OCI-LY1 (cell line): Measurements from ENCODE around the gene BTBD9.
A peak's percentile ranks its signal among the peaks of the same experiment; 100 is the strongest.

Experiments
- H2AFZ ChIP-seq: fragments of 200-600 bp; sonication (generic), shearing (Covaris generic); 2 replicates; pipeline ENCODE4 v1.6.0; 2014; ENCODE audit warnings: antibody characterized with exemption, mild to moderate bottlenecking, low read length
- H3F3A ChIP-seq: fragments of 200-600 bp; sonication (generic), shearing (Covaris generic); 2 replicates; pipeline ENCODE4 v1.6.0; 2014; ENCODE audit warnings: mild to moderate bottlenecking, antibody characterized with exemption, low read length, moderate library complexity; ENCODE audit not compliant: insufficient read depth
- H3K27ac ChIP-seq: fragments of 200-600 bp; sonication (generic); 2 replicates; pipeline ENCODE4 v1.5.1; 2014; ENCODE audit warnings: low read length, mixed run types, mild to moderate bottlenecking, low read depth; ENCODE audit not compliant: poor library complexity, severe bottlenecking
- H3K27me3 ChIP-seq: fragments of 200-600 bp; sonication (generic); 2 replicates; pipeline ENCODE4 v1.6.0; 2014; ENCODE audit warnings: antibody characterized with exemption, mild to moderate bottlenecking, low read length, moderate library complexity; ENCODE audit not compliant: insufficient read depth
- H3K36me3 ChIP-seq: fragments of 200-600 bp; sonication (generic); 2 replicates; pipeline ENCODE4 v1.6.1; 2014; ENCODE audit warnings: mild to moderate bottlenecking, antibody characterized with exemption, low read length, moderate library complexity, mixed read lengths; ENCODE audit not compliant: insufficient read depth
- H3K4me1 ChIP-seq: fragments of 200-600 bp; sonication (generic); 2 replicates; pipeline ENCODE4 v1.5.1; 2014; ENCODE audit warnings: mild to moderate bottlenecking, low read length, moderate library complexity; ENCODE audit not compliant: insufficient read depth, severe bottlenecking
- H3K4me2 ChIP-seq: fragments of 200-600 bp; sonication (generic), shearing (Covaris generic); 2 replicates; pipeline ENCODE4 v1.6.1; 2014; ENCODE audit warnings: low read length
- H3K4me3 ChIP-seq: fragments of 200-600 bp; sonication (generic); 2 replicates; pipeline ENCODE4 v1.5.1; 2014; ENCODE audit warnings: low read length, low read depth, mild to moderate bottlenecking, mixed read lengths; ENCODE audit not compliant: poor library complexity, severe bottlenecking
- H3K79me2 ChIP-seq: fragments of 200-600 bp; shearing (Covaris generic); 2 replicates; pipeline ENCODE4 v1.6.1; 2016; ENCODE audit warnings: mixed run types, low read length, mixed read lengths; ENCODE audit not compliant: insufficient read depth
- H3K9ac ChIP-seq: fragments of 200-600 bp; sonication (generic), shearing (Covaris generic); 2 replicates; pipeline ENCODE4 v1.6.1; 2014; ENCODE audit warnings: mild to moderate bottlenecking, low read length, mixed read lengths
- H3K9me2 ChIP-seq: fragments of 200-600 bp; sonication (generic), shearing (Covaris generic); 2 replicates; pipeline ENCODE4 v1.6.1; 2014; ENCODE audit warnings: low read depth, mild to moderate bottlenecking, low read length, mixed read lengths
- H3K9me3 ChIP-seq: fragments of 200-600 bp; shearing (Covaris generic); 2 replicates; pipeline ENCODE4 v1.6.1; 2014; ENCODE audit warnings: low read length, mixed read lengths
- H4K20me1 ChIP-seq: fragments of 200-600 bp; sonication (generic), shearing (Covaris generic); 2 replicates; pipeline ENCODE4 v1.6.0; 2016; ENCODE audit warnings: mild to moderate bottlenecking, low read length; ENCODE audit not compliant: insufficient read depth
- CTCF ChIP-seq: fragments of 200-600 bp; sonication (generic), shearing (Covaris generic); IDR thresholded peaks from 2 replicates; pipeline ENCODE4 v1.5.1; 2017; ENCODE audit warnings: mild to moderate bottlenecking, antibody characterized with exemption, low read length, moderate library complexity, mixed read lengths
- EZH2 ChIP-seq: fragments of 200-600 bp; sonication (generic), shearing (Covaris generic); IDR thresholded peaks from 2 replicates; pipeline ENCODE4 v1.8.0; 2017; ENCODE audit warnings: borderline replicate concordance, mixed run types, mild to moderate bottlenecking, antibody characterized with exemption, low read length, moderate library complexity, mixed read lengths

The BTBD9 gene

GRCh38 chr6:38570750-38571149 lies 69.0 kb downstream of the BTBD9 start:
- H3K27ac ChIP-seq, result no peak overlapping the region
- no peaks in the 10 kb centered on the region for H3F3A ChIP-seq
- peaks cover 5% of the 10 kb centered on the region for H3K4me1 ChIP-seq
- no peaks in the 10 kb centered on the region for H3K36me3 ChIP-seq
- no peaks in the 10 kb centered on the region for H3K9me3 ChIP-seq
- no peak overlapping the region for H3K9ac ChIP-seq
- no peak overlapping the region for H3K4me2 ChIP-seq
- no peaks in the 10 kb centered on the region for H3K79me2 ChIP-seq
- TF ChIP-seq EZH2 (no peak), CTCF (peak; percentile 53)
- no peaks in the 10 kb centered on the region for H3K9me2 ChIP-seq
- no peaks in the 10 kb centered on the region for H3K27me3 ChIP-seq
- H4K20me1 ChIP-seq, result no peaks in the 10 kb centered on the region
- H2AFZ ChIP-seq, result no peak overlapping the region
- no peak overlapping the region for H3K4me3 ChIP-seq

- H3K36me3 ChIP-seq, result no peaks in the 10 kb centered on the region
- H3K79me2 ChIP-seq, result no peaks in the 10 kb centered on the region
- H3K4me3 ChIP-seq, result no peak overlapping the region
- H4K20me1 ChIP-seq, result no peaks in the 10 kb centered on the region
- H3K9me3 ChIP-seq, result no peaks in the 10 kb centered on the region
- no peak overlapping the region for H2AFZ ChIP-seq
- no peak overlapping the region for H3K4me2 ChIP-seq
- H3K4me1 ChIP-seq, result peaks cover 4% of the 10 kb centered on the region
- H3K9me2 ChIP-seq, result no peaks in the 10 kb centered on the region
- no peaks in the 10 kb centered on the region for H3K27me3 ChIP-seq
- H3K27ac ChIP-seq, result no peak overlapping the region
- no peaks in the 10 kb centered on the region for H3F3A ChIP-seq
- no peak for TF ChIP-seq EZH2
- TF ChIP-seq CTCF, result no peak
- no peak overlapping the region for H3K9ac ChIP-seq
These were observed 72.3 kb downstream of the BTBD9 start for GRCh38 chr6:38567436-38567835.

GRCh38 chr6:38566295-38567030 lies 73.3 kb downstream of the BTBD9 start:
- H3K79me2 ChIP-seq, result no peaks in the 10 kb centered on the region
- no peak overlapping the region for H2AFZ ChIP-seq
- H3K9me2 ChIP-seq, result no peaks in the 10 kb centered on the region
- no peak overlapping the region for H3K27ac ChIP-seq
- H4K20me1 ChIP-seq, result no peaks in the 10 kb centered on the region
- H3K36me3 ChIP-seq, result no peaks in the 10 kb centered on the region
- H3K9ac ChIP-seq, result no peak overlapping the region
- no peaks in the 10 kb centered on the region for H3F3A ChIP-seq
- no peak overlapping the region for H3K4me2 ChIP-seq
- no peaks in the 10 kb centered on the region for H3K27me3 ChIP-seq
- TF ChIP-seq EZH2 (no peak), CTCF (no peak)
- no peaks in the 10 kb centered on the region for H3K4me1 ChIP-seq
- H3K4me3 ChIP-seq, result no peak overlapping the region
- H3K9me3 ChIP-seq, result no peaks in the 10 kb centered on the region
